HG03439 (cell line): ENCODE results near the gene SLC1A3.
"Not testable (repeated sequence)": the region's sequence is repeated elsewhere in the genome, so short reads cannot be mapped to it uniquely, and the experiment has no call there.

Source experiments
- ATAC-seq: cut with Tn5 transposase; IDR thresholded peaks from one replicate; pipeline ENCODE4 v1.9.1; 2021; ENCODE audit warnings: mild to moderate bottlenecking, moderate library complexity; ENCODE audit not compliant: unreplicated experiment

SLC1A3 gene

GRCh38 chr5:36630201-36631145 is 24.1 kb downstream of the SLC1A3 start:
- no peak for ATAC-seq

GRCh38 chr5:36631154-36631553 is 24.7 kb downstream of the SLC1A3 start:
- ATAC-seq: no peak

- no peak for ATAC-seq
These were observed 25.4 kb downstream of the SLC1A3 start for GRCh38 chr5:36631620-36632362.

GRCh38 chr5:36632363-36632664 is 25.9 kb downstream of the SLC1A3 start:
- no peak for ATAC-seq

GRCh38 chr5:36635721-36636390 is 29.4 kb downstream of the SLC1A3 start:
- ATAC-seq: no peak

GRCh38 chr5:36637101-36637500 is 30.7 kb downstream of the SLC1A3 start:
- no peak for ATAC-seq

GRCh38 chr5:36637516-36637915 is 31.1 kb downstream of the SLC1A3 start:
- ATAC-seq: no peak

- ATAC-seq: no peak
These were observed 31.6 kb downstream of the SLC1A3 start for GRCh38 chr5:36638056-36638455.

GRCh38 chr5:36640949-36641348 is 34.5 kb downstream of the SLC1A3 start:
- ATAC-seq: no peak

- ATAC-seq: no peak
These were observed 35.0 kb downstream of the SLC1A3 start for GRCh38 chr5:36641431-36641830.

GRCh38 chr5:36642089-36642488 is 35.7 kb downstream of the SLC1A3 start:
- ATAC-seq: no peak

GRCh38 chr5:36643162-36643561 is 36.8 kb downstream of the SLC1A3 start:
- ATAC-seq: no peak

GRCh38 chr5:36643841-36644240 is 37.4 kb downstream of the SLC1A3 start:
- ATAC-seq: not testable (repeated sequence)

GRCh38 chr5:36644727-36645126 is 38.3 kb downstream of the SLC1A3 start:
- ATAC-seq: no peak

GRCh38 chr5:36646100-36646499 is 39.7 kb downstream of the SLC1A3 start:
- no peak for ATAC-seq

GRCh38 chr5:36646507-36647023 is 40.2 kb downstream of the SLC1A3 start:
- ATAC-seq: no peak

GRCh38 chr5:36647046-36647445 is 40.6 kb downstream of the SLC1A3 start:
- ATAC-seq: no peak

- ATAC-seq: no peak
These were observed 42.0 kb downstream of the SLC1A3 start for GRCh38 chr5:36648426-36648825.

- no peak for ATAC-seq
These were observed 45.6 kb downstream of the SLC1A3 start for GRCh38 chr5:36651761-36652685.

- no peak for ATAC-seq
These were observed 46.8 kb downstream of the SLC1A3 start for GRCh38 chr5:36653044-36653705.
